Endothelial cell of umbilical vein (primary cell): ENCODE measurements around the gene FAM193A. TPM values are rescaled to one million over a fixed set of nuclear protein-coding genes. Genes with fewer than 3 reads are reported as not detected.

Experiments
- BruUV-seq: library from RNA; stranded (reverse); fragments of 400-500 nt; replicated peaks from 2 replicates; lab custom pipeline; 2021; lab: Mats Ljungman, UMichigan
- CTCF ChIA-PET: fragments of 300-600, 350-600 bp; sonication (Branson Sonifier 250); formaldehyde crosslinking; loops from one replicate; lab custom pipeline; 2021; ENCODE audit warnings: antibody characterized with exemption, inconsistent platforms; lab: Charles Lee
- POLR2A ChIA-PET: fragments of 300-600, 350-600 bp; sonication (Branson Sonifier 250); formaldehyde crosslinking; loops from one replicate; lab custom pipeline; 2021; ENCODE audit warnings: antibody characterized with exemption, inconsistent platforms; lab: Charles Lee
- DNase-seq: peaks from one replicate; pipeline ENCODE4 v3.0.0-alpha.2; 2011; ENCODE audit warnings: low read depth, low spot score
- FAIRE-seq: peaks from 2 replicates; lab custom pipeline; 2011; peaks lifted over from hg19 to GRCh38; lab: Jason Lieb, UNC
- H2AFZ ChIP-seq: 2 replicates; pipeline ENCODE4 v1.6.0; 2012; ENCODE audit warnings: low read depth, low read length, control low read depth, inconsistent platforms
- H3K27ac ChIP-seq: 2 replicates; pipeline ENCODE4 v1.5.1; 2011; ENCODE audit warnings: low read depth, mild to moderate bottlenecking, control low read depth, low read length, moderate library complexity; ENCODE audit not compliant: insufficient read depth
- H3K27me3 ChIP-seq, 2 experiments: 2 replicates each; pipeline versions ENCODE4 v1.6.0 to v1.6.1; 2011; ENCODE audit warnings: low read length in 2 of 2, mixed read lengths in 1 of 2; ENCODE audit not compliant: control insufficient read depth in 2 of 2, insufficient read depth in 2 of 2
- H3K36me3 ChIP-seq, 2 experiments: 2 replicates in 1 of 2; 3 replicates in 1 of 2; pipeline ENCODE4 v1.5.1; 2011; ENCODE audit warnings: low read length in 2 of 2, mild to moderate bottlenecking in 1 of 2, moderate library complexity in 1 of 2; ENCODE audit not compliant: control insufficient read depth in 2 of 2, insufficient read depth in 2 of 2; ENCODE audit errors: extremely low read depth in 1 of 2
- H3K4me1 ChIP-seq: 3 replicates; pipeline ENCODE4 v1.5.1; 2011; ENCODE audit warnings: mild to moderate bottlenecking, low read length; ENCODE audit not compliant: control insufficient read depth, insufficient read depth; ENCODE audit errors: extremely low read depth
- H3K4me2 ChIP-seq: 2 replicates; pipeline ENCODE4 v1.6.1; 2011; ENCODE audit warnings: low read length, control low read depth, mixed read lengths; ENCODE audit not compliant: insufficient read depth
- H3K4me3 ChIP-seq, 3 experiments: fragments of 200-600 bp in 1 of 3; sonication (generic), shearing (Covaris generic) in 1 of 3; replicated peaks in 1 of 3; 2 replicates each; pipeline ENCODE4 v1.5.1; 2011 to 2016; ENCODE audit warnings: control low read depth in 3 of 3, low read length in 3 of 3, mild to moderate bottlenecking in 2 of 3, inconsistent platforms in 1 of 3, low read depth in 1 of 3, moderate library complexity in 1 of 3; ENCODE audit not compliant: insufficient read depth in 1 of 3
- H3K79me2 ChIP-seq: 2 replicates; pipeline ENCODE4 v1.6.0; 2012; ENCODE audit warnings: low read length, inconsistent platforms; ENCODE audit not compliant: control insufficient read depth, insufficient read depth
- H3K9ac ChIP-seq: replicated peaks from 2 replicates; pipeline ENCODE3; 2011; ENCODE audit warnings: low read length, control low read depth; ENCODE audit not compliant: insufficient read depth; ENCODE audit errors: extremely low read depth
- H3K9me1 ChIP-seq: replicated peaks from 3 replicates; pipeline ENCODE4 v1.6.0; 2011; ENCODE audit warnings: mild to moderate bottlenecking, low read length; ENCODE audit not compliant: control insufficient read depth, insufficient read depth; ENCODE audit errors: extremely low read depth
- H3K9me3 ChIP-seq: replicated peaks from 2 replicates; pipeline ENCODE4 v1.5.1; 2012; ENCODE audit warnings: low read length, inconsistent platforms; ENCODE audit not compliant: control insufficient read depth, insufficient read depth
- H4K20me1 ChIP-seq: replicated peaks from 2 replicates; pipeline ENCODE3; 2011; ENCODE audit warnings: mild to moderate bottlenecking, low read length; ENCODE audit not compliant: control insufficient read depth, insufficient read depth; ENCODE audit errors: extremely low read depth
- CTCF ChIP-seq, 2 donors: IDR thresholded peaks; 1 replicate in 1 of 2; 2 replicates in 1 of 2; pipeline ENCODE4 v1.5.1; 2011; ENCODE audit warnings: low read length in 2 of 2, mild to moderate bottlenecking in 2 of 2, moderate library complexity in 2 of 2, control low read depth in 1 of 2, inconsistent platforms in 1 of 2, low read depth in 1 of 2; ENCODE audit not compliant: insufficient read depth in 1 of 2; ENCODE audit errors: extremely low read depth in 1 of 2
- EZH2 ChIP-seq: IDR thresholded peaks from 2 replicates; pipeline ENCODE4 v1.6.1; 2012; ENCODE audit warnings: borderline replicate concordance, low read depth, mild to moderate bottlenecking, moderate library complexity, low read length, inconsistent platforms; ENCODE audit not compliant: severe bottlenecking
- FOS ChIP-seq: IDR thresholded peaks from 2 replicates; pipeline ENCODE4 v1.6.1; 2011; ENCODE audit warnings: mild to moderate bottlenecking, low read length, moderate library complexity, borderline replicate concordance; ENCODE audit not compliant: insufficient read depth
- GATA2 ChIP-seq: IDR thresholded peaks from 2 replicates; pipeline ENCODE4 v1.7.0; 2011; ENCODE audit warnings: low read depth, mild to moderate bottlenecking, moderate library complexity, mixed read lengths, low read length; ENCODE audit not compliant: insufficient read length, insufficient read depth
- JUN ChIP-seq: IDR thresholded peaks from 2 replicates; pipeline ENCODE4 v1.6.1; 2011; ENCODE audit warnings: borderline replicate concordance, low read depth; ENCODE audit not compliant: insufficient read length, insufficient read depth
- MYC ChIP-seq: IDR thresholded peaks from one replicate; pipeline ENCODE4 v1.6.1; 2011; ENCODE audit warnings: mild to moderate bottlenecking, low read depth, low read length
- POLR2A ChIP-seq: IDR thresholded peaks from 2 replicates; pipeline ENCODE4 v1.6.1; 2012; ENCODE audit warnings: low read depth, mild to moderate bottlenecking, control low read depth, low read length
- POLR2AphosphoS5 ChIP-seq: IDR thresholded peaks from 2 replicates; pipeline ENCODE4 v1.6.1; 2012; ENCODE audit warnings: low read depth, mild to moderate bottlenecking, control low read depth, low read length, moderate library complexity; ENCODE audit not compliant: insufficient read depth
- dilution Hi-C: fragments of 300-500 bp; cut with MboI; formaldehyde crosslinking; loops from one replicate; pipeline ENCODE4 v1.15.0; 2019; ENCODE audit warnings: low sequenced_read_pairs; ENCODE audit not compliant: extremely low pct_ligation_motif_present
- intact Hi-C: fragments of 100-400 bp; cut with micrococcal nuclease; formaldehyde crosslinking; loops from one replicate; pipeline ENCODE4 v1.10.0; 2022
- polyA plus RNA-seq, 4 experiments: library from polyadenylated mRNA; depleted of rRNA in 3 of 4; stranded (reverse) in 3 of 4; unstranded in 1 of 4; fragments of >200 nt; gene quantifications; 2 replicates each; pipeline versions ENCODE4 v1.2.1 to v1.2.3, GENCODE V29; 2011 to 2012; ENCODE audit warnings: missing spikeins in 1 of 4
- total RNA-seq: library from RNA; stranded (reverse); gene quantifications from 2 replicates; pipeline ENCODE4 v1.2.3, GENCODE V29; 2021
- TF ChIP-seq, protein P1 (sequence below): IDR thresholded peaks from 2 replicates; pipeline ENCODE4 v1.6.1; 2011; ENCODE audit not compliant: insufficient read depth, insufficient read length

FAM193A gene
- total and polyA plus RNA-seq, 2 donors (not counting 3 experiments of a cell fraction or from before 2014, with no cell fraction given), result 12.3 to 32.1 TPM

GRCh38 chr4:2689114-2689513 lies 152.7 kb downstream of the FAM193A start:
- H3K9me3 ChIP-seq, result no peaks in the 10 kb centered on the region
- intact Hi-C loops (no loop called here), dilution Hi-C loops (no loop called here)
- ChIA-PET POLR2A (no interaction called here), CTCF (interaction anchor here (2.1 kb wide), 1 partner anchor 16 kb away, joined by 6 read pairs; no protein-coding TSS in a partner anchor)
- DNase-seq (no peak), FAIRE-seq (no peak)
- H4K20me1 ChIP-seq, result no peaks in the 10 kb centered on the region
- peaks cover 8 to 40% of the 10 kb centered on the region in 2 experiments for H3K36me3 ChIP-seq
- no peak overlapping the region for H3K9ac ChIP-seq
- no peak overlapping the region for H3K27ac ChIP-seq
- H2AFZ ChIP-seq, result no peak overlapping the region
- no peaks in the 10 kb centered on the region for H3K4me1 ChIP-seq
- no peak overlapping the region for H3K4me3 ChIP-seq
- no peak overlapping the region for H3K4me2 ChIP-seq
- H3K79me2 ChIP-seq, result no peaks in the 10 kb centered on the region
- H3K27me3 ChIP-seq, result no peaks in the 10 kb centered on the region
- BruUV-seq, result no TSS peak
- H3K9me1 ChIP-seq, result no peaks in the 10 kb centered on the region
- TF ChIP-seq CTCF (IDR thresholded peaks at IDR 0.05; ENCODE audit: extremely low read depth in 1 of 2, insufficient read depth in 1 of 2, low read depth in 1 of 2, low read length in 2 of 2) (no peak), POLR2AphosphoS5 (no peak), POLR2A (no peak), EZH2 (no peak), JUN (no peak), MYC (no peak), GATA2 (no peak), FOS (no peak)
- TF ChIP-seq, protein P1, sequence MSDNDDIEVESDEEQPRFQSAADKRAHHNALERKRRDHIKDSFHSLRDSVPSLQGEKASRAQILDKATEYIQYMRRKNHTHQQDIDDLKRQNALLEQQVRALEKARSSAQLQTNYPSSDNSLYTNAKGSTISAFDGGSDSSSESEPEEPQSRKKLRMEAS, result no peak
